Endothelial cell of umbilical vein (primary cell): ENCODE results near the gene FILIP1. TPM values are rescaled to one million over a fixed set of nuclear protein-coding genes. Genes with fewer than 3 reads are reported as not detected.

ENCODE experiments used
- BruUV-seq: library from RNA; stranded (reverse); fragments of 400-500 nt; replicated peaks from 2 replicates; lab custom pipeline; 2021; lab: Mats Ljungman, UMichigan
- CTCF ChIA-PET: fragments of 300-600, 350-600 bp; sonication (Branson Sonifier 250); formaldehyde crosslinking; loops from one replicate; lab custom pipeline; 2021; ENCODE audit warnings: antibody characterized with exemption, inconsistent platforms; lab: Charles Lee
- POLR2A ChIA-PET: fragments of 300-600, 350-600 bp; sonication (Branson Sonifier 250); formaldehyde crosslinking; loops from one replicate; lab custom pipeline; 2021; ENCODE audit warnings: antibody characterized with exemption, inconsistent platforms; lab: Charles Lee
- DNase-seq: peaks from one replicate; pipeline ENCODE4 v3.0.0-alpha.2; 2011; ENCODE audit warnings: low read depth, low spot score
- FAIRE-seq: peaks from 2 replicates; lab custom pipeline; 2011; peaks lifted over from hg19 to GRCh38; lab: Jason Lieb, UNC
- H2AFZ ChIP-seq: 2 replicates; pipeline ENCODE4 v1.6.0; 2012; ENCODE audit warnings: low read depth, low read length, control low read depth, inconsistent platforms
- H3K27ac ChIP-seq: 2 replicates; pipeline ENCODE4 v1.5.1; 2011; ENCODE audit warnings: low read depth, mild to moderate bottlenecking, control low read depth, low read length, moderate library complexity; ENCODE audit not compliant: insufficient read depth
- H3K27me3 ChIP-seq, 2 experiments: 2 replicates each; pipeline versions ENCODE4 v1.6.0 to v1.6.1; 2011; ENCODE audit warnings: low read length in 2 of 2, mixed read lengths in 1 of 2; ENCODE audit not compliant: control insufficient read depth in 2 of 2, insufficient read depth in 2 of 2
- H3K36me3 ChIP-seq, 2 experiments: 2 replicates in 1 of 2; 3 replicates in 1 of 2; pipeline ENCODE4 v1.5.1; 2011; ENCODE audit warnings: low read length in 2 of 2, mild to moderate bottlenecking in 1 of 2, moderate library complexity in 1 of 2; ENCODE audit not compliant: control insufficient read depth in 2 of 2, insufficient read depth in 2 of 2; ENCODE audit errors: extremely low read depth in 1 of 2
- H3K4me1 ChIP-seq: 3 replicates; pipeline ENCODE4 v1.5.1; 2011; ENCODE audit warnings: mild to moderate bottlenecking, low read length; ENCODE audit not compliant: control insufficient read depth, insufficient read depth; ENCODE audit errors: extremely low read depth
- H3K4me2 ChIP-seq: 2 replicates; pipeline ENCODE4 v1.6.1; 2011; ENCODE audit warnings: low read length, control low read depth, mixed read lengths; ENCODE audit not compliant: insufficient read depth
- H3K4me3 ChIP-seq, 3 experiments: fragments of 200-600 bp in 1 of 3; sonication (generic), shearing (Covaris generic) in 1 of 3; replicated peaks in 1 of 3; 2 replicates each; pipeline ENCODE4 v1.5.1; 2011 to 2016; ENCODE audit warnings: control low read depth in 3 of 3, low read length in 3 of 3, mild to moderate bottlenecking in 2 of 3, inconsistent platforms in 1 of 3, low read depth in 1 of 3, moderate library complexity in 1 of 3; ENCODE audit not compliant: insufficient read depth in 1 of 3
- H3K79me2 ChIP-seq: 2 replicates; pipeline ENCODE4 v1.6.0; 2012; ENCODE audit warnings: low read length, inconsistent platforms; ENCODE audit not compliant: control insufficient read depth, insufficient read depth
- H3K9ac ChIP-seq: replicated peaks from 2 replicates; pipeline ENCODE3; 2011; ENCODE audit warnings: low read length, control low read depth; ENCODE audit not compliant: insufficient read depth; ENCODE audit errors: extremely low read depth
- H3K9me1 ChIP-seq: replicated peaks from 3 replicates; pipeline ENCODE4 v1.6.0; 2011; ENCODE audit warnings: mild to moderate bottlenecking, low read length; ENCODE audit not compliant: control insufficient read depth, insufficient read depth; ENCODE audit errors: extremely low read depth
- H3K9me3 ChIP-seq: replicated peaks from 2 replicates; pipeline ENCODE4 v1.5.1; 2012; ENCODE audit warnings: low read length, inconsistent platforms; ENCODE audit not compliant: control insufficient read depth, insufficient read depth
- H4K20me1 ChIP-seq: replicated peaks from 2 replicates; pipeline ENCODE3; 2011; ENCODE audit warnings: mild to moderate bottlenecking, low read length; ENCODE audit not compliant: control insufficient read depth, insufficient read depth; ENCODE audit errors: extremely low read depth
- EZH2 ChIP-seq: IDR thresholded peaks from 2 replicates; pipeline ENCODE4 v1.6.1; 2012; ENCODE audit warnings: borderline replicate concordance, low read depth, mild to moderate bottlenecking, moderate library complexity, low read length, inconsistent platforms; ENCODE audit not compliant: severe bottlenecking
- FOS ChIP-seq: IDR thresholded peaks from 2 replicates; pipeline ENCODE4 v1.6.1; 2011; ENCODE audit warnings: mild to moderate bottlenecking, low read length, moderate library complexity, borderline replicate concordance; ENCODE audit not compliant: insufficient read depth
- GATA2 ChIP-seq: IDR thresholded peaks from 2 replicates; pipeline ENCODE4 v1.7.0; 2011; ENCODE audit warnings: low read depth, mild to moderate bottlenecking, moderate library complexity, mixed read lengths, low read length; ENCODE audit not compliant: insufficient read length, insufficient read depth
- JUN ChIP-seq: IDR thresholded peaks from 2 replicates; pipeline ENCODE4 v1.6.1; 2011; ENCODE audit warnings: borderline replicate concordance, low read depth; ENCODE audit not compliant: insufficient read length, insufficient read depth
- MYC ChIP-seq: IDR thresholded peaks from one replicate; pipeline ENCODE4 v1.6.1; 2011; ENCODE audit warnings: mild to moderate bottlenecking, low read depth, low read length
- POLR2A ChIP-seq: IDR thresholded peaks from 2 replicates; pipeline ENCODE4 v1.6.1; 2012; ENCODE audit warnings: low read depth, mild to moderate bottlenecking, control low read depth, low read length
- POLR2AphosphoS5 ChIP-seq: IDR thresholded peaks from 2 replicates; pipeline ENCODE4 v1.6.1; 2012; ENCODE audit warnings: low read depth, mild to moderate bottlenecking, control low read depth, low read length, moderate library complexity; ENCODE audit not compliant: insufficient read depth
- dilution Hi-C: fragments of 300-500 bp; cut with MboI; formaldehyde crosslinking; loops from one replicate; pipeline ENCODE4 v1.15.0; 2019; ENCODE audit warnings: low sequenced_read_pairs; ENCODE audit not compliant: extremely low pct_ligation_motif_present
- intact Hi-C: fragments of 100-400 bp; cut with micrococcal nuclease; formaldehyde crosslinking; loops from one replicate; pipeline ENCODE4 v1.10.0; 2022
- polyA plus RNA-seq, 4 experiments: library from polyadenylated mRNA; depleted of rRNA in 3 of 4; stranded (reverse) in 3 of 4; unstranded in 1 of 4; fragments of >200 nt; gene quantifications; 2 replicates each; pipeline versions ENCODE4 v1.2.1 to v1.2.3, GENCODE V29; 2011 to 2012; ENCODE audit warnings: missing spikeins in 1 of 4
- total RNA-seq: library from RNA; stranded (reverse); gene quantifications from 2 replicates; pipeline ENCODE4 v1.2.3, GENCODE V29; 2021
- TF ChIP-seq, protein P1 (sequence below), 2 donors: IDR thresholded peaks; 1 replicate in 1 of 2; 2 replicates in 1 of 2; pipeline ENCODE4 v1.5.1; 2011; ENCODE audit warnings: low read length in 2 of 2, mild to moderate bottlenecking in 2 of 2, moderate library complexity in 2 of 2, control low read depth in 1 of 2, inconsistent platforms in 1 of 2, low read depth in 1 of 2; ENCODE audit not compliant: insufficient read depth in 1 of 2; ENCODE audit errors: extremely low read depth in 1 of 2
- TF ChIP-seq, protein P2 (sequence below): IDR thresholded peaks from 2 replicates; pipeline ENCODE4 v1.6.1; 2011; ENCODE audit not compliant: insufficient read depth, insufficient read length

Gene FILIP1
- total and polyA plus RNA-seq, 2 donors (not counting 3 experiments of a cell fraction or from before 2014, with no cell fraction given) = 2.8 to 13.7 TPM

DNA sequence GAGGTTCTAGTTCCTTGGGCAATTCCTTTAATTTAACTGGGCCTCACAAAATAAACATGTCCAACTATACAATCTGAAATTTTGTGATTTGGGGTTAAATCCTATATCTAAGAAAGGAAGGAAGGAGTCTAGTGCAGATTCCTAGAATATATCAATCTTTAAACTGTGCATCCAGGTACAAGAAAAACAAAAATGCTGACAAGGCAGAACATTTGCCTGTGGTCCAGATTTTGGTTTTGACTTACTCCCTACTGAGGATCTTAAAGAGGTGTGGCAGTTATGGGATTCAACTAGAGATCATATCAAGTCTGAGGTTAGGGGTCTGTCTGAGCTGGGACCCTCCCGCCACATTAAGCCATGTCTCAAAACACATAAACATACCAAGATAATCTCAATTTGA is 232.3 kb downstream of the FILIP1 start:
- Histone ChIP-seq H3K9me1 (no peaks in the 10 kb centered on the region), H4K20me1 (no peaks in the 10 kb centered on the region), H2AFZ (no peak overlapping the region), H3K27ac (no peak overlapping the region), H3K79me2 (peaks cover 47% of the 10 kb centered on the region), H3K4me2 (no peak overlapping the region), H3K9ac (no peak overlapping the region), H3K4me1 (no peaks in the 10 kb centered on the region), H3K4me3 (no peak overlapping the region), H3K36me3 (peaks cover 10 to 21% of the 10 kb centered on the region in 2 experiments), H3K9me3 (no peaks in the 10 kb centered on the region), H3K27me3 (no peaks in the 10 kb centered on the region)
- no peak for DNase-seq
- no peak for FAIRE-seq
- no TSS peak for BruUV-seq
- ChIA-PET POLR2A (no interaction called here), CTCF (interaction anchor here (1.3 to 1.4 kb wide), 2 partner anchors 11 to 36 kb away, joined by 4 to 5 read pairs; no protein-coding TSS in a partner anchor)
- no peak for TF ChIP-seq EZH2
- TF ChIP-seq JUN = no peak
- TF ChIP-seq MYC = no peak
- TF ChIP-seq GATA2 = no peak
- no peak for TF ChIP-seq POLR2AphosphoS5
- no peak for TF ChIP-seq FOS
- TF ChIP-seq, protein P1, sequence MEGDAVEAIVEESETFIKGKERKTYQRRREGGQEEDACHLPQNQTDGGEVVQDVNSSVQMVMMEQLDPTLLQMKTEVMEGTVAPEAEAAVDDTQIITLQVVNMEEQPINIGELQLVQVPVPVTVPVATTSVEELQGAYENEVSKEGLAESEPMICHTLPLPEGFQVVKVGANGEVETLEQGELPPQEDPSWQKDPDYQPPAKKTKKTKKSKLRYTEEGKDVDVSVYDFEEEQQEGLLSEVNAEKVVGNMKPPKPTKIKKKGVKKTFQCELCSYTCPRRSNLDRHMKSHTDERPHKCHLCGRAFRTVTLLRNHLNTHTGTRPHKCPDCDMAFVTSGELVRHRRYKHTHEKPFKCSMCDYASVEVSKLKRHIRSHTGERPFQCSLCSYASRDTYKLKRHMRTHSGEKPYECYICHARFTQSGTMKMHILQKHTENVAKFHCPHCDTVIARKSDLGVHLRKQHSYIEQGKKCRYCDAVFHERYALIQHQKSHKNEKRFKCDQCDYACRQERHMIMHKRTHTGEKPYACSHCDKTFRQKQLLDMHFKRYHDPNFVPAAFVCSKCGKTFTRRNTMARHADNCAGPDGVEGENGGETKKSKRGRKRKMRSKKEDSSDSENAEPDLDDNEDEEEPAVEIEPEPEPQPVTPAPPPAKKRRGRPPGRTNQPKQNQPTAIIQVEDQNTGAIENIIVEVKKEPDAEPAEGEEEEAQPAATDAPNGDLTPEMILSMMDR (IDR thresholded peaks at IDR 0.05; ENCODE audit: extremely low read depth in 1 of 2, insufficient read depth in 1 of 2, low read depth in 1 of 2, low read length in 2 of 2) = no peak
- TF ChIP-seq, protein P2, sequence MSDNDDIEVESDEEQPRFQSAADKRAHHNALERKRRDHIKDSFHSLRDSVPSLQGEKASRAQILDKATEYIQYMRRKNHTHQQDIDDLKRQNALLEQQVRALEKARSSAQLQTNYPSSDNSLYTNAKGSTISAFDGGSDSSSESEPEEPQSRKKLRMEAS = no peak
- TF ChIP-seq POLR2A = no peak
- intact Hi-C loops = no loop called here
- dilution Hi-C loops = no loop called here
